CD4-positive, alpha-beta memory T cell (primary cell): Measurements from ENCODE around the gene SSUH2. TPM values are rescaled to one million over a fixed set of nuclear protein-coding genes. Genes with fewer than 3 reads are reported as not detected.

Experiments used
- CTCF ChIA-PET: fragments of 350-600 bp; sonication (Branson Sonifier 250); formaldehyde crosslinking; loops from one replicate; lab custom pipeline; 2021; ENCODE audit warnings: inconsistent platforms; ENCODE audit not compliant: partially characterized antibody; lab: Charles Lee
- POLR2A ChIA-PET: fragments of 350-600 bp; sonication (Branson Sonifier 250); formaldehyde crosslinking; loops from one replicate; lab custom pipeline; 2021; ENCODE audit not compliant: partially characterized antibody; lab: Charles Lee
- DNase-seq, 5 donors: peaks; one replicate each; pipeline versions ENCODE4 v3.0.0 to v3.0.0-alpha.2; 2020 to 2022; ENCODE audit warnings: mixed read lengths in 1 of 5
- H3K27ac ChIP-seq: one replicate; pipeline ENCODE4 v1.7.0; 2013; ENCODE audit warnings: low read depth, low read length
- H3K27me3 ChIP-seq: 2 replicates; pipeline ENCODE4 v1.7.0; 2013; ENCODE audit warnings: mild to moderate bottlenecking, low read length, moderate library complexity; ENCODE audit not compliant: insufficient read depth
- H3K36me3 ChIP-seq: 2 replicates; pipeline ENCODE4 v1.7.0; 2013; ENCODE audit warnings: mild to moderate bottlenecking, low read length, moderate library complexity; ENCODE audit not compliant: insufficient read depth
- H3K4me1 ChIP-seq: 2 replicates; pipeline ENCODE4 v1.7.0; 2013; ENCODE audit warnings: mild to moderate bottlenecking, low read length, moderate library complexity; ENCODE audit not compliant: insufficient read depth
- H3K4me3 ChIP-seq, 2 donors: one replicate each; pipeline ENCODE4 v1.7.0; 2013; ENCODE audit warnings: low read length in 2 of 2, mild to moderate bottlenecking in 1 of 2
- H3K9me3 ChIP-seq, 2 donors: one replicate each; pipeline ENCODE4 v1.7.0; 2013; ENCODE audit warnings: low read length in 2 of 2, control low read depth in 1 of 2; ENCODE audit not compliant: control insufficient read depth in 1 of 2
- H3K27ac Mint-ChIP-seq, 7 donors: one replicate each; pipeline ENCODE4 v1.8.0; 2020 to 2021; ENCODE audit warnings: mixed read lengths in 7 of 7, mild to moderate bottlenecking in 6 of 7, inconsistent platforms in 3 of 7, moderate library complexity in 3 of 7
- H3K27me3 Mint-ChIP-seq, 2 donors: one replicate each; pipeline ENCODE4 v1.8.0; 2020 to 2021; ENCODE audit warnings: mixed read lengths in 2 of 2
- H3K36me3 Mint-ChIP-seq, 2 donors: one replicate each; pipeline ENCODE4 v1.8.0; 2020 to 2021; ENCODE audit warnings: mixed read lengths in 2 of 2, inconsistent platforms in 1 of 2, mild to moderate bottlenecking in 1 of 2
- H3K4me1 Mint-ChIP-seq, 4 donors: one replicate each; pipeline ENCODE4 v1.8.0; 2020 to 2021; ENCODE audit warnings: mixed read lengths in 4 of 4, mild to moderate bottlenecking in 1 of 4
- H3K4me3 Mint-ChIP-seq, 8 donors: one replicate each; pipeline ENCODE4 v1.8.0; 2020 to 2021; ENCODE audit warnings: mixed read lengths in 8 of 8, mild to moderate bottlenecking in 7 of 8, moderate library complexity in 6 of 8, inconsistent platforms in 3 of 8
- H3K9me3 Mint-ChIP-seq, 8 donors: one replicate each; pipeline ENCODE4 v1.8.0; 2020 to 2021; ENCODE audit warnings: mixed read lengths in 8 of 8, mild to moderate bottlenecking in 5 of 8, inconsistent platforms in 3 of 8, moderate library complexity in 1 of 8
- intact Hi-C: fragments of 100-400 bp; cut with micrococcal nuclease; formaldehyde crosslinking; loops from one replicate; pipeline ENCODE4 v1.15.1; 2023
- polyA plus RNA-seq, 2 donors: library from polyadenylated mRNA; unstranded; fragments of 300-500 nt; fragmentation: Illumina TruSeq; gene quantifications; one replicate each; pipeline ENCODE4 v1.2.3, GENCODE V29; 2021
- total RNA-seq, 2 experiments: library from RNA; stranded (reverse); gene quantifications; one replicate each; pipeline ENCODE4 v1.2.3, GENCODE V29; 2021

The SSUH2 gene
- total and polyA plus RNA-seq, 4 experiments from 2014 or later = not detected

DNA sequence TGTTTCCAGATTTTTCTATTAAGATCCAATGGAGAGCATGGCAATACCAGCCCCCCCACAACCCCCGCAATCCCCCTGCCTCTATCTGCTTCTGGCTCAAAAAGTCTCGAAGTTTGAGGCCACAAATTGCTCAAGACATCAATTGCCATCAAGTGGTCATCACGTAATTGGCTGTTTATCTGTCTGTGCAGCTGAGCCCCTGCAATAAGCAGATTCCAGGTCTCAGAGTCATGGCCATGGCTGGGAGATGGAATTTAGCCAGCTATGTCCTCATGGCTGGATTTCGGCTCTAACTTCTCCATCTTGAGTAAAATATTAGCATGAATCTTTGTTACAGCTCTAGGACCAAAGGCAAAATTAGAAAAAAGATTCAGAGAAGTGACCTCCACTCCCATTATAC lies 22.7 kb downstream of the SSUH2 start:
- Histone ChIP-seq H3K27ac (no peak overlapping the region), H3K9me3 (no peaks in the 10 kb centered on the region), H3K4me1 (no peaks in the 10 kb centered on the region), H3K36me3 (no peaks in the 10 kb centered on the region), H3K4me3 (no peak overlapping the region), H3K27me3 (no peaks in the 10 kb centered on the region)
- DNase-seq = no peak
- CTCF ChIA-PET = interaction anchor here (0.7 to 1.1 kb wide), 2 partner anchors 11 to 171 kb away, joined by 3 to 4 read pairs; no protein-coding TSS in a partner anchor
- Mint-ChIP-seq H3K4me1 (peaks cover 0 to 9% (median 2%) of the 10 kb centered on the region in 4 donors), H3K4me3 (no peak overlapping the region), H3K9me3 (peaks cover 0 to 10% (median 2%) of the 10 kb centered on the region in 8 donors), H3K27me3 (peaks cover 0 to 2% of the 10 kb centered on the region in 2 donors), H3K27ac (no peak overlapping the region), H3K36me3 (no peaks in the 10 kb centered on the region)
- POLR2A ChIA-PET = no interaction called here
- intact Hi-C loops = loop anchor here (10.0 kb wide), 2 partner anchors 117 to 297 kb away; partner anchors contain the start of gene LMCD1

DNA sequence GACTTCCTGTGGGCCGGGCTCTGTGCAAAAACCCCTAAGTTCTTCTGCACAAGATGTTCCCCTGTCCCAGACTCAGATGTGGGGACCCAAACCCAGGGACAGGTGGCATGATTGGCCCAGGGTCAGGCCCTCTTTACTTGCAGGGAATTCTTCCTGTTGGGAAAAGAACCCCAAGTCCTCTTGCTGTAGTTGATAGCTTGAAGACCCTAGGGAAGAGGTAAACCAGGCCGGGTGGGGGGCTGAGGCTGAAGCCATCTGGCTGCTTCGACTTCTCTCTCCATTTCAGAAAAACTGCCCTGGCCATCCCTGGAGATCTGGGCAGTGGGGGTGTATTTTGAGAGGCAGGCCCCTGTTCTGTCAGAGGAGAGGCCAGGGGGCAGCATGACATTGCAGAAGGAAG lies 23.5 kb downstream of the SSUH2 start:
- H3K4me1 Mint-ChIP-seq = peaks cover 0 to 9% (median 2%) of the 10 kb centered on the region in 4 donors
- CTCF ChIA-PET = no interaction called here
- no peak overlapping the region for H3K27ac Mint-ChIP-seq
- H3K36me3 ChIP-seq = no peaks in the 10 kb centered on the region
- H3K4me3 ChIP-seq = no peak overlapping the region
- H3K27me3 Mint-ChIP-seq = peaks cover 0 to 2% of the 10 kb centered on the region in 2 donors
- H3K36me3 Mint-ChIP-seq = no peaks in the 10 kb centered on the region
- H3K27me3 ChIP-seq = no peaks in the 10 kb centered on the region
- H3K4me1 ChIP-seq = no peaks in the 10 kb centered on the region
- H3K4me3 Mint-ChIP-seq = no peak overlapping the region
- intact Hi-C loops = loop anchor here (10.0 kb wide), 2 partner anchors 116 to 296 kb away; partner anchors contain the start of gene LMCD1
- H3K9me3 Mint-ChIP-seq = peaks cover 0 to 10% (median 2%) of the 10 kb centered on the region in 8 donors
- DNase-seq = no peak
- H3K27ac ChIP-seq = no peak overlapping the region
- H3K9me3 ChIP-seq = no peaks in the 10 kb centered on the region
- POLR2A ChIA-PET = no interaction called here

- DNase-seq = no peak
- Histone ChIP-seq H3K4me1 (no peaks in the 10 kb centered on the region), H3K27me3 (no peaks in the 10 kb centered on the region), H3K4me3 (no peak overlapping the region), H3K9me3 (no peaks in the 10 kb centered on the region), H3K36me3 (no peaks in the 10 kb centered on the region), H3K27ac (no peak overlapping the region)
- Mint-ChIP-seq H3K27me3 (no peaks in the 10 kb centered on the region), H3K4me1 (peaks cover 0 to 9% (median 2%) of the 10 kb centered on the region in 4 donors), H3K9me3 (peaks cover 0 to 10% (median 2%) of the 10 kb centered on the region in 8 donors), H3K4me3 (no peak overlapping the region), H3K27ac (no peak overlapping the region), H3K36me3 (no peaks in the 10 kb centered on the region)
- CTCF ChIA-PET = no interaction called here
- intact Hi-C loops = no loop called here
- POLR2A ChIA-PET = no interaction called here
Measured at GRCh38 chr3:8619548-8619947, 25.1 kb downstream of the SSUH2 start.

GRCh38 chr3:8618950-8619349 lies 25.6 kb downstream of the SSUH2 start:
- intact Hi-C loops = no loop called here
- no peak overlapping the region for H3K4me3 Mint-ChIP-seq
- no peak overlapping the region for H3K4me3 ChIP-seq
- H3K36me3 Mint-ChIP-seq = no peaks in the 10 kb centered on the region
- no peaks in the 10 kb centered on the region for H3K27me3 Mint-ChIP-seq
- no peak overlapping the region for H3K27ac Mint-ChIP-seq
- peaks cover 0 to 9% (median 2%) of the 10 kb centered on the region in 4 donors for H3K4me1 Mint-ChIP-seq
- no peak for DNase-seq
- no peaks in the 10 kb centered on the region for H3K9me3 ChIP-seq
- no peaks in the 10 kb centered on the region for H3K36me3 ChIP-seq
- ChIA-PET CTCF (no interaction called here), POLR2A (no interaction called here)
- H3K9me3 Mint-ChIP-seq = peaks cover 0 to 10% (median 2%) of the 10 kb centered on the region in 8 donors
- no peaks in the 10 kb centered on the region for H3K4me1 ChIP-seq
- H3K27ac ChIP-seq = no peak overlapping the region
- no peaks in the 10 kb centered on the region for H3K27me3 ChIP-seq

GRCh38 chr3:8617921-8618320 lies 26.7 kb downstream of the SSUH2 start:
- intact Hi-C loops = no loop called here

GRCh38 chr3:8610951-8611350 lies 33.6 kb downstream of the SSUH2 start:
- no peak overlapping the region for H3K4me3 Mint-ChIP-seq
- DNase-seq = no peak
- no peak overlapping the region for H3K27ac Mint-ChIP-seq
- Histone ChIP-seq H3K27ac (no peak overlapping the region), H3K4me1 (no peaks in the 10 kb centered on the region), H3K4me3 (no peak overlapping the region), H3K9me3 (no peaks in the 10 kb centered on the region), H3K36me3 (no peaks in the 10 kb centered on the region), H3K27me3 (no peaks in the 10 kb centered on the region)
- intact Hi-C loops = no loop called here
- ChIA-PET POLR2A (no interaction called here), CTCF (no interaction called here)
- H3K4me1 Mint-ChIP-seq = peaks cover 0 to 2% (median 0%) of the 10 kb centered on the region in 4 donors
- H3K27me3 Mint-ChIP-seq = no peaks in the 10 kb centered on the region
- H3K9me3 Mint-ChIP-seq = peaks cover 0 to 5% (median 0%) of the 10 kb centered on the region in 8 donors
- H3K36me3 Mint-ChIP-seq = no peaks in the 10 kb centered on the region

More at GRCh38 chr3:8617921-8618320, 26.7 kb downstream of the SSUH2 start:
- DNase-seq = no peak
- POLR2A ChIA-PET = no interaction called here
- H3K27ac ChIP-seq = no peak overlapping the region
- Mint-ChIP-seq H3K4me3 (no peak overlapping the region), H3K36me3 (no peaks in the 10 kb centered on the region), H3K9me3 (peaks cover 0 to 10% (median 2%) of the 10 kb centered on the region in 8 donors), H3K27me3 (no peaks in the 10 kb centered on the region), H3K27ac (no peak overlapping the region), H3K4me1 (peaks cover 0 to 4% (median 2%) of the 10 kb centered on the region in 4 donors)
- H3K36me3 ChIP-seq = no peaks in the 10 kb centered on the region
- CTCF ChIA-PET = no interaction called here
- no peaks in the 10 kb centered on the region for H3K27me3 ChIP-seq
- H3K9me3 ChIP-seq = no peaks in the 10 kb centered on the region
- no peaks in the 10 kb centered on the region for H3K4me1 ChIP-seq
- no peak overlapping the region for H3K4me3 ChIP-seq

DNA sequence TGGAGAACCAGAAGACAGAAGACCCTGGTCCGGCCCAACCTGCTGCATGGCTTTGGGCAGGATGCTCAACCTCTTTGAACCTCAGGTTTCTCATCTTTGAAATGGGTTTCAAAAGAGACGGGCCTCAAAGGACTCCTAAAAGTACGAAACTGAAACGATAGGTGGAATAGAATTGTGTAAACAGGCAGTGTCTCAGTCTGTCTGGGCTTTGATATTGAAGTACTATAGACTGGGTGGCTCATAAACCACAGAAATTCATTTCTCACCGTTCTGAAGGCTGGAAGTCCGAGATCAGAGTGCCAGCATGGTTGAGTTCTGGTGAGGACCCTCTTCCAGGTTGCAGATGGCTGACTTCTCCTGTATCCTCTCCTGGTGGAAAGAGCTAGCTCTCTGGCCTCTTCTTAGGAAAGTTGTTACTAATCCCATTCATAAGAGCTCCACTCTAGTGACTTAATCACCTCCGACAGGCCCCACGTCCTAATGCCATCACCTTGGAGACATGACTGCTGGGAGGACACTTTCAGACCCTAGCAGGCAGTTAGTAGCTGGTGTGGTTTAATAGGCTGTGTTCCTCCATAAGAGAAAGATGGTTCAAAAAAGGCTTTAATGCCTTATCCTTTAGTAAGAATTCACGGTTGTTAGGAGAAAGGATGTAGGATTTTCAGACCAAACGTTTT lies 35.7 kb downstream of the SSUH2 start:
- intact Hi-C loops = no loop called here
- Histone ChIP-seq H3K36me3 (no peaks in the 10 kb centered on the region), H3K9me3 (no peaks in the 10 kb centered on the region), H3K4me3 (no peak overlapping the region), H3K4me1 (no peaks in the 10 kb centered on the region), H3K27me3 (no peaks in the 10 kb centered on the region), H3K27ac (no peak overlapping the region)
- no peak for DNase-seq
- Mint-ChIP-seq H3K27me3 (no peaks in the 10 kb centered on the region), H3K36me3 (no peaks in the 10 kb centered on the region), H3K9me3 (peaks cover 0 to 2% (median 0%) of the 10 kb centered on the region in 8 donors), H3K4me1 (peaks cover 0 to 2% (median 0%) of the 10 kb centered on the region in 4 donors), H3K27ac (no peak overlapping the region), H3K4me3 (no peak overlapping the region)
- POLR2A ChIA-PET = no interaction called here
- CTCF ChIA-PET = interaction anchor here (1.1 kb wide), 1 partner anchor 16 kb away, joined by 4 read pairs; no protein-coding TSS in a partner anchor
